Measurements from ENCODE around the gene RAB3IL1.

RAB3IL1 gene

GRCh38 chr11:61854206-61854895, 63.0 kb downstream of the RAB3IL1 start:
- FAIRE-seq (no peak), DNase-seq (ENCODE audit: insufficient read length) (no peak)
- TF ChIP-seq POLR2AphosphoS5 (IDR thresholded peaks at IDR 0.05; ENCODE audit: low read depth, low read length): no peak
- no peak for TF ChIP-seq TAF1 (IDR thresholded peaks at IDR 0.05; ENCODE audit: borderline replicate concordance, low read depth, low read length)
- TF ChIP-seq POLR2A (IDR thresholded peaks at IDR 0.05; ENCODE audit: low read depth, low read length): no peak

DNA sequence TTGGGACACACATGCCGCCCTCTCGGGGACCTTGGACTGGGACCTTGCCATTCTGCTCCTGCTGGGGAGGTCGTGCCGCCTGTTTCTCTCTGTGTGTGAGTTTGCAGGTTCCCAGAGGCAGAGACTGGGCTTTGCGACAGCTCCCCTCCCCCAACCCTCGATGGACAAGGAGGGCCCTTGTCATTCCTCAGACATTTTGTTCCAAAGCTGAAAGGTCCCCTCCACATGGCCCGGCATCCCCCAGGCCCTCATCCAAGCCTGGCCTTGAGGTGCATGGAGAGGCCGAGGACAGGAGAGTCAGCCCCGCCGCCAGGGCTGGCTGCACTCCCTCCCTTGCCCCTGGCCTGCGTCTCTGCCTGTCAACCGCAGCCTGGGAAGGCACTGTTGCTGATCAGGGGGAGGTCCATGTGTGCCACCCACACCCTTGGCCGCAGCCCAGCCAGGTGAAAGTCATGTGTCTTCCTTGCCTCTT, 63.6 kb downstream of the RAB3IL1 start:
- FAIRE-seq: no peak

DNA sequence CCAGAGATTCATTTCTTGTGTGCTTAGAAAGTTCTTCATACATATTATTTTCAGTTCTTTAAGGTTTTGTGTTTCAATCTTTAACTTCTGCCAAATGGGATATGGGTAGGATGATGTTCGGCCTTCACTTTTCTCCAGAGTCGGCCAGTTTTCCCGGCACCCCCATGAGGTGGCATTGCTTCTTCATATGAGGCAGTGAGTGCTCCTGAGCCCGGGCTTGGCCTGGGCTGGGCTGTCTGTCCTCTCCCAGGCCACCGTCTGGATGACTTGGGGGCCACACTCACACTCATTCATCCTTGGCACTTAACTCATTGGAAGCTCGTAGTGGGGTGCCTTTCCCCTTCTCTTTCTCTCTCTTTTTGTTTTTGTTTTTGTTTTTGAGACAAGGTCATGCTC, 65.5 kb downstream of the RAB3IL1 start:
- FAIRE-seq (no peak), DNase-seq (ENCODE audit: insufficient read length) (no peak)
- TF ChIP-seq POLR2A (IDR thresholded peaks at IDR 0.05; ENCODE audit: low read depth, low read length): no peak
- TF ChIP-seq POLR2AphosphoS5 (IDR thresholded peaks at IDR 0.05; ENCODE audit: low read depth, low read length): no peak
- TF ChIP-seq TAF1 (IDR thresholded peaks at IDR 0.05; ENCODE audit: borderline replicate concordance, low read depth, low read length): no peak

More for the DNA sequence above, 63.6 kb downstream of the RAB3IL1 start:
- TF ChIP-seq POLR2AphosphoS5 (IDR thresholded peaks at IDR 0.05; ENCODE audit: low read depth, low read length): no peak
- TF ChIP-seq POLR2A (IDR thresholded peaks at IDR 0.05; ENCODE audit: low read depth, low read length): no peak
- TF ChIP-seq TAF1 (IDR thresholded peaks at IDR 0.05; ENCODE audit: borderline replicate concordance, low read depth, low read length): no peak
- no peak for DNase-seq (ENCODE audit: insufficient read length)

GRCh38 chr11:61851113-61851899, 66.1 kb downstream of the RAB3IL1 start:
- no peak for FAIRE-seq
- no peak for TF ChIP-seq TAF1 (IDR thresholded peaks at IDR 0.05; ENCODE audit: borderline replicate concordance, low read depth, low read length)
- TF ChIP-seq POLR2AphosphoS5 (IDR thresholded peaks at IDR 0.05; ENCODE audit: low read depth, low read length): no peak
- TF ChIP-seq POLR2A (IDR thresholded peaks at IDR 0.05; ENCODE audit: low read depth, low read length): no peak
- DNase-seq (ENCODE audit: insufficient read length): no peak

DNA sequence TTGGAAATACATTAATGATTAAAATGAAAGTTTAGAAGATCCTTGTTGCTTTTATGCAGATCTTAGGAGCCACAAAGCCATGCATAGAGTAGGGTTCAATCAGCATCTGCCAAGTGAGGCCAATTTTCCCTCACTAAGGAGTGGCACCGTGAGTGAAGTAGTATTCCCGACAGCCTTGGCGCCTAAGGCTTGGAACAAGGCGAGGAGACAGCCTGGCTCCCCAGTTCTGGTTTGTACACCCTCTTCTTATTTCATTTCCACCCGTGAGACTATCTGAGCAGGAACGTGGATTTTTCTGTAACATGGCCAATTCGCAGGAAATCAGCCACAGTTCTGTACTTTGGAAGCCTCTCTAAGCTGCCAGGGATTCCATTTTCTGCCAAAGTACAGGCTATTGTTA, 66.7 kb downstream of the RAB3IL1 start:
- no peak for TF ChIP-seq POLR2AphosphoS5 (IDR thresholded peaks at IDR 0.05; ENCODE audit: low read depth, low read length)
- no peak for TF ChIP-seq TAF1 (IDR thresholded peaks at IDR 0.05; ENCODE audit: borderline replicate concordance, low read depth, low read length)
- TF ChIP-seq POLR2A (IDR thresholded peaks at IDR 0.05; ENCODE audit: low read depth, low read length): no peak
- DNase-seq (ENCODE audit: insufficient read length) (no peak), FAIRE-seq (no peak)

- DNase-seq (ENCODE audit: insufficient read length) (no peak), FAIRE-seq (no peak)
- no peak for TF ChIP-seq POLR2A (IDR thresholded peaks at IDR 0.05; ENCODE audit: low read depth, low read length)
- TF ChIP-seq POLR2AphosphoS5 (IDR thresholded peaks at IDR 0.05; ENCODE audit: low read depth, low read length): no peak
- no peak for TF ChIP-seq TAF1 (IDR thresholded peaks at IDR 0.05; ENCODE audit: borderline replicate concordance, low read depth, low read length)
These were observed 68.7 kb downstream of the RAB3IL1 start for GRCh38 chr11:61848631-61849030.

- DNase-seq (ENCODE audit: insufficient read length) (no peak), FAIRE-seq (no peak)
- no peak for TF ChIP-seq POLR2A (IDR thresholded peaks at IDR 0.05; ENCODE audit: low read depth, low read length)
- TF ChIP-seq POLR2AphosphoS5 (IDR thresholded peaks at IDR 0.05; ENCODE audit: low read depth, low read length): no peak
- no peak for TF ChIP-seq TAF1 (IDR thresholded peaks at IDR 0.05; ENCODE audit: borderline replicate concordance, low read depth, low read length)
These were observed 69.3 kb downstream of the RAB3IL1 start for GRCh38 chr11:61847914-61848581.
